Mucosa of descending colon (tissue), 3 donors: ENCODE measurements around the gene EIF3I. TPM values are rescaled to one million over a fixed set of nuclear protein-coding genes. Genes with fewer than 3 reads are reported as not detected.
A peak's percentile ranks its signal among the peaks of the same experiment; 100 is the strongest.

Experiments used
- ATAC-seq: fragments of 200-7000 bp; cut with Tn5 transposase; one replicate; pipeline ENCODE4 v1.9.1; 2020; ENCODE audit warnings: mild to moderate bottlenecking, moderate library complexity
- DNase-seq, 3 donors: peaks; one replicate each; pipeline ENCODE4 v3.0.0-alpha.2; 2020
- H3K36me3 ChIP-seq: fragments of 200-600 bp; one replicate; pipeline ENCODE4 v1.8.0; 2021; ENCODE audit warnings: low read depth, mild to moderate bottlenecking
- H3K4me1 ChIP-seq: fragments of 200-600 bp; one replicate; pipeline ENCODE4 v1.8.0; 2021; ENCODE audit warnings: low read depth, mild to moderate bottlenecking
- H3K4me3 ChIP-seq: fragments of 200-600 bp; one replicate; pipeline ENCODE4 v1.8.0; 2021; ENCODE audit warnings: mild to moderate bottlenecking
- H3K9me3 ChIP-seq: fragments of 200-600 bp; one replicate; pipeline ENCODE4 v1.8.0; 2021; ENCODE audit warnings: mild to moderate bottlenecking
- intact Hi-C, 2 donors: fragments of 100-400 bp; cut with DNase I in 1 of 2; cut with micrococcal nuclease in 1 of 2; formaldehyde crosslinking; loops; one replicate each; pipeline versions ENCODE4 v1.11.0 to v1.11.1; 2022; cut with DNase I, micrococcal nuclease
- total RNA-seq, 3 donors: library from RNA; stranded (reverse); fragmentation: NEBNext Ultra II Directional in 2 of 3; extraction: Animal tissue kit (Norgen Biotek cat#: 25700) in 2 of 3; gene quantifications; one replicate each; pipeline versions ENCODE4 v1.2.1 to v1.2.4, GENCODE V29; 2021 to 2023
- TF ChIP-seq, protein P1 (sequence below): fragments of 200-600 bp; IDR thresholded peaks from one replicate; pipeline ENCODE4 v1.8.0; 2022; ENCODE audit warnings: antibody characterized with exemption, mild to moderate bottlenecking
- donor health status: DM: no; HTN: no; CAD: no; lungs with moderate emphysema.
- donor health status: DM: no; HTN: no; CAD: no.
- donor health status: DM: no; HTN: yes; CAD: no.

EIF3I gene
- total RNA-seq, 3 donors from 2014 or later: 111 to 138 (median 115) TPM

DNA sequence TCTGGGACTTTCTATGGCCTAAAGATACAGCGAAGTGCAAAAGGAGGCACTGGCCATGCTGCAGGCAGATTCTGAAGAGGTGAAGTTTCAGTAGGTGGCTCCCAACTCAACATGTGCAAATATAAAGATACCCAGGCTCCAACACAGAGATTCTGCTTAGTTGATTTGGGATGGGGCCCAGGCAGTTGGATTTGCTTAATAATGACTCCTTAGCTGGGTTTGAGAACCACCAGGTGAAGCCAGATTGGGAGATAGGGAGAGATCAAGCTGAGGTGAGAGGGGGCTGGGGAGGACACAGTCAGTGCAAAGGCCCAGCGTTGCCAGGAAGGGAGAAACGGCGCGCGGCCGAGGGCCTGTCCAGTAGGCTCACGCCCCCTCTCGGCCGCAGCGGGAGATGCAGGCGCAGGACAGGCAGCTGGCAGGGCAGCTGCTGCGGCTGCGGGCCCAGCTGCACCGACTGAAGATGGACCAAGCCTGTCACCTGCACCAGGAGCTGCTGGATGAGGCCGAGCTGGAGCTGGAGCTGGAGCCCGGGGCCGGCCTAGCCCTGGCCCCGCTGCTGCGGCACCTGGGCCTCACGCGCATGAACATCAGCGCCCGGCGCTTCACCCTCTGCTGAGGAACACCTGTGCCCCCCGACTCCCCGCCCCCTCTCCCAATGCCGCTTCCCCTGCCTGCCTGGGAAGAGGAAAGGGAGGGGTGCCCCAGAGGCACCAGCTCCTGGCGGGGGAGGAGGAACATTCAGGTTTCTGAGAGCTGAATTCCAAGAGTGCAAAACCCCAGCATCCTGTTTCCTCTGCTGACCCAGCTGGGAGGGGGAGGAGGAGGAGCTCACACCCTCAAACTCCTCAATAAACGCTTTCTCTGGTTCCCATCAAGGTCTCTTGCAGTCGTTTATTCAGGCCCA lies 26.0 kb downstream of the EIF3I start:
- no peaks in the 10 kb centered on the region for H3K9me3 ChIP-seq
- intact Hi-C loops: no loop called here
- no peak overlapping the region for H3K4me3 ChIP-seq
- ATAC-seq (peak; percentile 86), DNase-seq (peak; percentile 92 to 96 (median 92))
- H3K4me1 ChIP-seq: peaks cover 12% of the 10 kb centered on the region
- TF ChIP-seq, protein P1, sequence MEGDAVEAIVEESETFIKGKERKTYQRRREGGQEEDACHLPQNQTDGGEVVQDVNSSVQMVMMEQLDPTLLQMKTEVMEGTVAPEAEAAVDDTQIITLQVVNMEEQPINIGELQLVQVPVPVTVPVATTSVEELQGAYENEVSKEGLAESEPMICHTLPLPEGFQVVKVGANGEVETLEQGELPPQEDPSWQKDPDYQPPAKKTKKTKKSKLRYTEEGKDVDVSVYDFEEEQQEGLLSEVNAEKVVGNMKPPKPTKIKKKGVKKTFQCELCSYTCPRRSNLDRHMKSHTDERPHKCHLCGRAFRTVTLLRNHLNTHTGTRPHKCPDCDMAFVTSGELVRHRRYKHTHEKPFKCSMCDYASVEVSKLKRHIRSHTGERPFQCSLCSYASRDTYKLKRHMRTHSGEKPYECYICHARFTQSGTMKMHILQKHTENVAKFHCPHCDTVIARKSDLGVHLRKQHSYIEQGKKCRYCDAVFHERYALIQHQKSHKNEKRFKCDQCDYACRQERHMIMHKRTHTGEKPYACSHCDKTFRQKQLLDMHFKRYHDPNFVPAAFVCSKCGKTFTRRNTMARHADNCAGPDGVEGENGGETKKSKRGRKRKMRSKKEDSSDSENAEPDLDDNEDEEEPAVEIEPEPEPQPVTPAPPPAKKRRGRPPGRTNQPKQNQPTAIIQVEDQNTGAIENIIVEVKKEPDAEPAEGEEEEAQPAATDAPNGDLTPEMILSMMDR: peak; percentile 90
- H3K36me3 ChIP-seq: no peaks in the 10 kb centered on the region

DNA sequence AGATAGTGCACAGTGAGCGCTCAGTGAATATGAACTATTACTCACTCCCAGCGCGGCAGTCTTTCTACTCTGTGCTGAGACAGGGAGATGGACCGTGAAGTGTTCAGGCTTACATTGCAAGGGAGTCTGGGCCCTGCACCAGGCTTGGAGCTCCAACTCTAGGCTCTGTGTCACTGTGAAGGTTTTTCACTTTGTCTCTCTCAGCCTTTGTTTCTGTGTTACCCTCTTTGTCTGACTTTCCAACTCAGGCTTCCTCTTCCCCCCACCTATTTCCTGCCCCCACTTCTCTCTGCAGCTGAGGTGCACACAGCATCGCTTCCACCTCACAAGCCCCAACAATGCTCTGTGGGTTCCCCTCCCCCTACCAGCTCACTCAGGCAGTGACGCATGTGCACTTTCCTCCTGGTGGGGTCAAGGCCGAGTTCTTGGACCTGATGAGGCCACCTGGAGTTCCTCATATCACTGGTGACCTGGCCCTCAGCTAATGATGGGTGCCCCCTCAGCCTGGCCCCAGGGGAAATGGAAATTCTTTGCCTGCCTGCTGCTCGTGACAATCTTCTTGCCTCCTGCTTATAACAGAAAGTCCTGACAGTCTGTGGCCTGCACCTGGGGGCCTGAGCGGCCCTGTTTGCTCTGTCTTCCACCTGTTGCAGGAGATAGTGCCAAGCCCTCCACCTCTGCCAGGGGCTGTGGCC lies 27.8 kb downstream of the EIF3I start:
- H3K4me3 ChIP-seq: no peak overlapping the region
- no peaks in the 10 kb centered on the region for H3K9me3 ChIP-seq
- DNase-seq: peak; percentile 61 to 85 (median 69)
- ATAC-seq: peak; percentile 73
- H3K4me1 ChIP-seq: peaks cover 12% of the 10 kb centered on the region
- TF ChIP-seq, protein P1: no peak
- intact Hi-C loops: no loop called here
- H3K36me3 ChIP-seq: no peaks in the 10 kb centered on the region

DNA sequence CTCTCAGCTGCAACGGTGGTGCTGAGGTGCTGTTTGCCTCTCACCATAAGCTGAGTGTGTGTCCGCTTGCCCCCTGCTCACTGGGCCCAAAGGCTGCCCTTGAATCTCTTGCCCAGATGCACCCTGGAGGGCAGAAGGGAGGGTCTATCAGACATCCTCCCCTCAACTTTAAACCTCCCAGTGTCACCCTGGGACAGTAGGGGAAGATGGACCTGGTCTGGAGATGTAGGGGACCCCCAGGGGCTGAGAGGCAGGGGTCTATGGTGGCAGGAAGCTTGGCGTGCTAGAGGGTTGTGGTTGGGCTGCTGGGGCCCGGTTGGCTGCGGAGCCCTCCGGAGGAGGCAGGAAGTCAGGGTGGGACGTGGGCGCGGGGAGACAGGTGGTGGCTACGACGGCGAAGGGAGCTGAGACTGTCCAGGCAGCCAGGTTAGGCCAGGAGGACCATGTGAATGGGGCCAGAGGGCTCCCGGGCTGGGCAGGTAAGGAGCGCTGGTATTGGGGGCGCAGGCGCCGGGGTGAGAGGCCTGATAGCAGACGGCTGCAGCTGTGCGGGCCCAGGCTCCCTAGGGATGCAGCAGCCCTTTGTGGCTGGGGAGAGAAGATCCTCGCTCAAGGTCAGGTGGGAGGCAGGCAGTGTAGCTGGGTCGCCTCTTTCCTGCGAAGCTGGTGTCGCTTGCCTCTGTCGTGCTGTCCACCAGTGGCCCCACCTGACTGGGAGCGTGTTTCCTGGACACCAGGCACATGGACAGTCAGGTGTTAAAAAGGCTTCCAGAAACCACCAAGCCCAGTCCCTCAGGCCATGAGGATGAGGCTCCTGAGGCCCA lies 28.9 kb downstream of the EIF3I start, which contains the start of gene LCK:
Gene LCK (plus strand): TSS at position 373 of the 824 bp plus-strand sequence. CDS start 23,065 bp downstream, outside the sequence.
- peak; percentile 48 for ATAC-seq
- TF ChIP-seq, protein P1: no peak

DNA sequence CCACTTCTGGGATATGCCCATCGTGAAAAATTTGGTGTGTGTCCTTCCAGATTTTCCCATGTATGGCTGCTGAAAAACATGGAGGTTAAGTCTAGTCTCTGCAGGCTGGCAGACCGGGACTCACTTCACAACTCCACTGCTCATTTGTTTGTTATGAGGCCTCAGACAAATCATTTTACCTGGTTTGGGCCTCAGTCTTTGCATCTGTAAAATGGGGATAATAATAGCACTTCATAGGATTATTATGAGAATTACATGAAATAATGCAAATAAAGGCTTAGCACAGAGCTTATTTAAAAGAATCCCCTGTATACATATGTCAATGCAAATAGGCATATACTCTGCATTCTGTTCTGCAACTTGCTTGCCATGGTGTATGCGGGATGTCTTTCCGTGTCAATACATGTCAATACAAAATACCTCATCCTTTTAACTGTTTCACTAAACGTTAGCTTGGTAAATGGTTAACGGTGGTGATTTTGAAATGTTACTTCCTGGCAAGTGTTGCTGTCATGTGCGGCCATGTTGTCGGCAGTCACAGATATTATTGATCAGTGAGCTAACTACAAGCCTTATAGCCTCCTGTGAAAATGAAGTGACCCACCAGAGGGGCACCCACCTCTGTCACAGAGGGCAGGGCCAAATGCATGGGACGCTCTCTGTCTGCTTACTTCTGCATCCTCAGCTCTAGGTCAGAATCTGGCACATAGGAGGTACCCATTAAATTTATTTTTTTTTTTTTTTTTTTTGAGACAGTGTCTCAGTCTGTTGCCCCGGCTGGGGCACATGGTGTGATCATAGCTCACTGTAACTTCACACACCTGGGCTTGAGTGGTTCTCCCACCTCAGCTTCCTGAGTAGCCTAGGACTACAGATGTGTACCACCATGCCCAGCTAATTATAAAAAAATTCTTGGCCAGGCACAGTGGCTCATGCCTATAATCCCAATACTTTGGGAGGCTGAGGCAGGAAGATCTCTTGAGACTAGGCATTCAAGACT lies 33.2 kb downstream of the EIF3I start:
- no peaks in the 10 kb centered on the region for H3K4me1 ChIP-seq
- H3K4me3 ChIP-seq: no peak overlapping the region
- ATAC-seq (no peak), DNase-seq (no peak)
- H3K36me3 ChIP-seq: no peaks in the 10 kb centered on the region
- no peaks in the 10 kb centered on the region for H3K9me3 ChIP-seq
- intact Hi-C loops: no loop called here
- TF ChIP-seq, protein P1: no peak

More for the DNA sequence above, 28.9 kb downstream of the EIF3I start, which contains the start of gene LCK:
- peak; percentile 34 to 85 (median 65) for DNase-seq
- intact Hi-C loops: no loop called here
- Histone ChIP-seq H3K9me3 (no peaks in the 10 kb centered on the region), H3K4me1 (peaks cover 12% of the 10 kb centered on the region), H3K36me3 (no peaks in the 10 kb centered on the region), H3K4me3 (no peak within 1 kb of the TSS)
